WTC11 (cell line): ENCODE data around the gene ZNF397.

Experiments used
- ARID4B ChIP-seq: sonication (generic); formaldehyde crosslinking; IDR thresholded peaks from 2 replicates; pipeline ENCODE4 v1.8.0; 2023; ENCODE audit warnings: missing genetic modification reagents, mild to moderate bottlenecking, borderline replicate concordance
- ATF2 ChIP-seq: sonication (generic); formaldehyde crosslinking; IDR thresholded peaks from 2 replicates; pipeline ENCODE4 v1.8.1; 2022; ENCODE audit warnings: low read depth, missing genetic modification reagents, borderline replicate concordance
- ATF6 ChIP-seq: sonication (generic); formaldehyde crosslinking; IDR thresholded peaks from 2 replicates; pipeline ENCODE4 v1.8.1; 2023; ENCODE audit warnings: mild to moderate bottlenecking, missing genetic modification reagents
- CDX4 ChIP-seq: fragments of 250-450 bp; sonication (Bioruptor Pico); IDR thresholded peaks from 2 replicates; pipeline ENCODE4 v1.9.0; 2021; ENCODE audit warnings: moderate library complexity, mild to moderate bottlenecking, inconsistent platforms, borderline replicate concordance
- CREB1 ChIP-seq: sonication (generic); formaldehyde crosslinking; IDR thresholded peaks from 2 replicates; pipeline ENCODE4 v1.8.0; 2023; ENCODE audit warnings: mild to moderate bottlenecking, missing genetic modification reagents
- CTCF ChIP-seq: fragments of 200-600 bp; IDR thresholded peaks from 2 replicates; pipeline ENCODE4 v1.8.0; 2022; ENCODE audit warnings: antibody characterized with exemption
- E2F1 ChIP-seq: sonication (generic); formaldehyde crosslinking; IDR thresholded peaks from 2 replicates; pipeline ENCODE4 v1.8.0; 2022; ENCODE audit warnings: mild to moderate bottlenecking, missing genetic modification reagents
- E2F4 ChIP-seq: sonication (generic); formaldehyde crosslinking; IDR thresholded peaks from 2 replicates; pipeline ENCODE4 v1.8.1; 2022; ENCODE audit warnings: low read depth, mild to moderate bottlenecking, moderate library complexity, missing genetic modification reagents, borderline replicate concordance
- E2F5 ChIP-seq: sonication (generic); formaldehyde crosslinking; IDR thresholded peaks from 2 replicates; pipeline ENCODE4 v1.8.1; 2022; ENCODE audit warnings: mild to moderate bottlenecking, moderate library complexity, missing genetic modification reagents
- KAT7 ChIP-seq: sonication (generic); formaldehyde crosslinking; IDR thresholded peaks from 2 replicates; pipeline ENCODE4 v1.8.1; 2023; ENCODE audit warnings: missing genetic modification reagents, mild to moderate bottlenecking, borderline replicate concordance
- PRDM15 ChIP-seq: sonication (generic); formaldehyde crosslinking; IDR thresholded peaks from 2 replicates; pipeline ENCODE4 v1.8.0; 2022; ENCODE audit warnings: missing genetic modification reagents
- RELA ChIP-seq: sonication (generic); formaldehyde crosslinking; IDR thresholded peaks from 2 replicates; pipeline ENCODE4 v1.8.1; 2022; ENCODE audit warnings: missing genetic modification reagents, mild to moderate bottlenecking, borderline replicate concordance
- ZNF317 ChIP-seq: sonication (generic); formaldehyde crosslinking; IDR thresholded peaks from 2 replicates; pipeline ENCODE4 v1.8.1; 2023; ENCODE audit warnings: low read depth, mild to moderate bottlenecking, moderate library complexity, missing genetic modification reagents, borderline replicate concordance

- no peak for TF ChIP-seq RELA (CRISPR knock-in tag)
- no peak for TF ChIP-seq CTCF
- TF ChIP-seq ZNF317 (CRISPR knock-in tag), result no peak
- TF ChIP-seq PRDM15 (CRISPR knock-in tag), result no peak
- no peak for TF ChIP-seq CDX4
- TF ChIP-seq E2F5 (CRISPR knock-in tag), result no peak
- TF ChIP-seq E2F4 (CRISPR knock-in tag), result no peak
- TF ChIP-seq ARID4B (CRISPR knock-in tag), result no peak
- TF ChIP-seq CREB1 (CRISPR knock-in tag), result no peak
- no peak for TF ChIP-seq KAT7 (CRISPR knock-in tag)
- no peak for TF ChIP-seq ATF2
- TF ChIP-seq ATF6 (CRISPR knock-in tag), result no peak
- TF ChIP-seq E2F1 (CRISPR knock-in tag), result no peak
Observed at GRCh38 chr18:35303610-35304009, 62.8 kb downstream of the ZNF397 start.
